WTC11 (cell line): Measurements from ENCODE around the gene VAC14. TPM values are rescaled to one million over a fixed set of nuclear protein-coding genes. Genes with fewer than 3 reads are reported as not detected.

Source experiments
- ATAC-seq: fragments of 200-7000 bp; cut with Tn5 transposase; 2 replicates; pipeline ENCODE4 v1.10.0; 2021; ENCODE audit warnings: mild to moderate bottlenecking, moderate library complexity
- CTCF ChIA-PET: fragments of 300-600 bp; sonication (Branson Sonifier 250); formaldehyde crosslinking; loops from one replicate; lab custom pipeline; 2021; ENCODE audit warnings: antibody characterized with exemption; lab: Charles Lee
- POLR2A ChIA-PET: fragments of 350-600 bp; sonication (Branson Sonifier 250); formaldehyde crosslinking; loops from one replicate; lab custom pipeline; 2021; ENCODE audit warnings: antibody characterized with exemption; lab: Charles Lee
- DNase-seq: peaks from one replicate; pipeline ENCODE4 v3.0.0; 2021; ENCODE audit warnings: low spot score
- H3K27ac Mint-ChIP-seq: 2 replicates; pipeline ENCODE4 v1.8.0; 2021; ENCODE audit warnings: mixed read lengths
- H3K27me3 Mint-ChIP-seq: 2 replicates; pipeline ENCODE4 v1.8.0; 2021; ENCODE audit warnings: low read depth, mild to moderate bottlenecking, moderate library complexity, mixed read lengths
- H3K36me3 Mint-ChIP-seq: 2 replicates; pipeline ENCODE4 v1.8.0; 2021; ENCODE audit warnings: mixed read lengths
- H3K4me1 Mint-ChIP-seq: 2 replicates; pipeline ENCODE4 v1.8.0; 2022; ENCODE audit warnings: mixed read lengths
- H3K4me3 Mint-ChIP-seq: 2 replicates; pipeline ENCODE4 v1.8.0; 2021; ENCODE audit warnings: mild to moderate bottlenecking, moderate library complexity, mixed read lengths
- H3K9me3 Mint-ChIP-seq: 2 replicates; pipeline ENCODE4 v1.8.0; 2021; ENCODE audit warnings: mixed read lengths
- CREM ChIP-seq: sonication (generic); formaldehyde crosslinking; IDR thresholded peaks from 2 replicates; pipeline ENCODE4 v1.8.1; 2022; ENCODE audit warnings: mild to moderate bottlenecking, missing genetic modification reagents, moderate library complexity
- E2F4 ChIP-seq: sonication (generic); formaldehyde crosslinking; IDR thresholded peaks from 2 replicates; pipeline ENCODE4 v1.8.1; 2022; ENCODE audit warnings: low read depth, mild to moderate bottlenecking, moderate library complexity, missing genetic modification reagents, borderline replicate concordance
- ETV6 ChIP-seq: sonication (generic); formaldehyde crosslinking; IDR thresholded peaks from 2 replicates; pipeline ENCODE4 v1.8.1; 2022; ENCODE audit warnings: mild to moderate bottlenecking, missing genetic modification reagents
- JUN ChIP-seq: sonication (generic); formaldehyde crosslinking; IDR thresholded peaks from 2 replicates; pipeline ENCODE4 v1.8.0; 2023; ENCODE audit warnings: mild to moderate bottlenecking, missing genetic modification reagents
- MAX ChIP-seq: sonication (generic); formaldehyde crosslinking; IDR thresholded peaks from 2 replicates; pipeline ENCODE4 v1.8.0; 2022; ENCODE audit warnings: mild to moderate bottlenecking, missing genetic modification reagents
- NR3C1 ChIP-seq: sonication (generic); formaldehyde crosslinking; conservative IDR thresholded peaks from 2 replicates; pipeline ENCODE4 v1.8.1; 2023; ENCODE audit warnings: low read depth, mild to moderate bottlenecking, missing genetic modification reagents
- PRDM15 ChIP-seq: sonication (generic); formaldehyde crosslinking; IDR thresholded peaks from 2 replicates; pipeline ENCODE4 v1.8.0; 2022; ENCODE audit warnings: missing genetic modification reagents
- RORB ChIP-seq: fragments of 250-450 bp; sonication (Bioruptor Pico); IDR thresholded peaks from 2 replicates; pipeline ENCODE4 v1.9.0; 2021; ENCODE audit warnings: mild to moderate bottlenecking
- SMAD4 ChIP-seq: sonication (generic); formaldehyde crosslinking; IDR thresholded peaks from 2 replicates; pipeline ENCODE4 v1.8.0; 2022; ENCODE audit warnings: mild to moderate bottlenecking, missing genetic modification reagents
- TEAD1 ChIP-seq: sonication (generic); formaldehyde crosslinking; IDR thresholded peaks from 2 replicates; pipeline ENCODE4 v1.8.0; 2022; ENCODE audit warnings: mild to moderate bottlenecking, missing genetic modification reagents
- USF2 ChIP-seq: sonication (generic); formaldehyde crosslinking; IDR thresholded peaks from 2 replicates; pipeline ENCODE4 v1.8.1; 2023; ENCODE audit warnings: mild to moderate bottlenecking, missing genetic modification reagents, moderate library complexity
- ZNF121 ChIP-seq: sonication (generic); formaldehyde crosslinking; IDR thresholded peaks from 2 replicates; pipeline ENCODE4 v1.8.0; 2023; ENCODE audit warnings: missing genetic modification reagents
- ZNF138 ChIP-seq: sonication (generic); formaldehyde crosslinking; conservative IDR thresholded peaks from 2 replicates; pipeline ENCODE4 v1.8.1; 2022; ENCODE audit warnings: mild to moderate bottlenecking, moderate library complexity, missing genetic modification reagents
- ZNF416 ChIP-seq: fragments of 250-450 bp; sonication (Bioruptor Pico); IDR thresholded peaks from 2 replicates; pipeline ENCODE4 v1.9.0; 2021; ENCODE audit warnings: mild to moderate bottlenecking, inconsistent platforms
- total RNA-seq: library from RNA; stranded (reverse); gene quantifications from 3 replicates; pipeline ENCODE4 v1.2.3, GENCODE V29; 2021
- TF ChIP-seq, protein P1 (sequence below): sonication (generic); formaldehyde crosslinking; IDR thresholded peaks from 2 replicates; pipeline ENCODE4 v1.8.1; 2023; ENCODE audit warnings: mild to moderate bottlenecking, moderate library complexity, missing genetic modification reagents
- TF ChIP-seq, protein P2 (sequence below): fragments of 250-450 bp; sonication (Bioruptor Pico); IDR thresholded peaks from 2 replicates; pipeline ENCODE4 v1.9.0; 2021; ENCODE audit warnings: moderate library complexity, mild to moderate bottlenecking, inconsistent platforms, borderline replicate concordance

Gene VAC14
- total RNA-seq, 1 experiment from 2014 or later: 60.1 TPM

- TF ChIP-seq, protein P1, sequence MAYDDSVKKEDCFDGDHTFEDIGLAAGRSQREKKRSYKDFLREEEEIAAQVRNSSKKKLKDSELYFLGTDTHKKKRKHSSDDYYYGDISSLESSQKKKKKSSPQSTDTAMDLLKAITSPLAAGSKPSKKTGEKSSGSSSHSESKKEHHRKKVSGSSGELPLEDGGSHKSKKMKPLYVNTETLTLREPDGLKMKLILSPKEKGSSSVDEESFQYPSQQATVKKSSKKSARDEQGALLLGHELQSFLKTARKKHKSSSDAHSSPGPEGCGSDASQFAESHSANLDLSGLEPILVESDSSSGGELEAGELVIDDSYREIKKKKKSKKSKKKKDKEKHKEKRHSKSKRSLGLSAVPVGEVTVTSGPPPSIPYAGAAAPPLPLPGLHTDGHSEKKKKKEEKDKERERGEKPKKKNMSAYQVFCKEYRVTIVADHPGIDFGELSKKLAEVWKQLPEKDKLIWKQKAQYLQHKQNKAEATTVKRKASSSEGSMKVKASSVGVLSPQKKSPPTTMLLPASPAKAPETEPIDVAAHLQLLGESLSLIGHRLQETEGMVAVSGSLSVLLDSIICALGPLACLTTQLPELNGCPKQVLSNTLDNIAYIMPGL (CRISPR knock-in tag): no peak
- no peak for TF ChIP-seq ZNF138 (CRISPR knock-in tag)
- no peak for TF ChIP-seq PRDM15
- TF ChIP-seq E2F4: no peak
- TF ChIP-seq RORB: no peak
- TF ChIP-seq, all 79 proteins: peak for 0
Measured at GRCh38 chr16:70696355-70696754, 104.6 kb downstream of the VAC14 start (continued).

DNA sequence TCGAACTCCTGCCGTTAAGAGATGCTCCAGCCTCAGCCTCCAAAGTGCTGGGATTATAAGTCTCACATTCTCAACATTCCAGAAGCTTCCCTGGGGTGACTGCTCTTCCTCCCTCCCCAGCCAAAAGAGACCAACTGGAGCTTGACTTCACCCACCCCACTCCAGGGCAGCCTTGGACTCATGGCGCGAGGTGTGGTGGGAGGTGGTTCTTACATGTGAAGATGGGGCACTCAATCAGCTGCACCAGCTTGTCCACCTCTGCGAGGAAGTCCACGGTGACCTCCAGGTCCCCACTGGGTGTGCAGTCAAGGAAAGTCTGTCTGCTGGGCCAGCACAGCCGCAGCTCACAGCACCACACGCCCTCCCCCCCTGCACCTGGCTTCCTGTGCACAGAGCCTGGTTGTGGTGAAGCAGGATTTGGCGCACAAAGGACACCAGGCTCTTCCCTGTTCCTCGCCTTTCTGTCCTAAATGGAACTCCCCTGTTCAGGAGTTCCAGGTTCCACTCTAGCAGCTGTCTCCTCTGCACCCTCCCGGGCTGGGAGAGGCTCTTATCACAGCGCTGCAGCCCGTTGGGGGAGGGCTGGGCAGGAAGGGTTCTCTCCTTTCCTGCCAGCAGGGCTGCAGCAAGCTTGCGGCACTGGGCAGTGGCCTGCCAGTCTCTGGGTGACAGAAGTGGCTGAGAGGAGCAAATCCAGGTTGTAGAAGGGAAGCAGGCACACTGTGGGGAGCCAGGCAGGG, 105.5 kb downstream of the VAC14 start:
- POLR2A ChIA-PET: interaction anchor here (1.4 kb wide), 1 partner anchor 8 kb away, joined by 4 read pairs; no protein-coding TSS in a partner anchor
- peaks cover 24% of the 10 kb centered on the region for H3K4me1 Mint-ChIP-seq
- TF ChIP-seq SMAD4 (CRISPR knock-in tag): no peak
- no peak for TF ChIP-seq ZNF416 (CRISPR knock-in tag)
- TF ChIP-seq, protein P2, sequence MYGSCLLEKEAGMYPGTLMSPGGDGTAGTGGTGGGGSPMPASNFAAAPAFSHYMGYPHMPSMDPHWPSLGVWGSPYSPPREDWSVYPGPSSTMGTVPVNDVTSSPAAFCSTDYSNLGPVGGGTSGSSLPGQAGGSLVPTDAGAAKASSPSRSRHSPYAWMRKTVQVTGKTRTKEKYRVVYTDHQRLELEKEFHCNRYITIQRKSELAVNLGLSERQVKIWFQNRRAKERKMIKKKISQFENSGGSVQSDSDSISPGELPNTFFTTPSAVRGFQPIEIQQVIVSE (CRISPR knock-in tag): no peak
- no peak for TF ChIP-seq NR3C1 (CRISPR knock-in tag)
- TF ChIP-seq TEAD1 (CRISPR knock-in tag): no peak
- TF ChIP-seq ETV6 (CRISPR knock-in tag): no peak
- no peak for TF ChIP-seq JUN
- TF ChIP-seq MAX (CRISPR knock-in tag): no peak
- no peak for TF ChIP-seq CREM (CRISPR knock-in tag)
- no peak for TF ChIP-seq RORB
- TF ChIP-seq ZNF121: no peak
- TF ChIP-seq USF2 (CRISPR knock-in tag): no peak
- H3K9me3 Mint-ChIP-seq: no peaks in the 10 kb centered on the region
- peak overlapping the region; percentile 95 for H3K27ac Mint-ChIP-seq
- no peak overlapping the region; the same call in 1 of the 2 replicates for H3K4me3 Mint-ChIP-seq
- no peak for DNase-seq
- peaks cover 2% of the 10 kb centered on the region; the same call in 1 of the 2 replicates for H3K36me3 Mint-ChIP-seq
- CTCF ChIA-PET: interaction anchor here (0.6 to 2.5 kb wide), 11 partner anchors 8 to 444 kb away, joined by 3 to 15 read pairs (median 6); partner anchors contain the start of gene EXOSC6
- ATAC-seq: peak; percentile 10
- H3K27me3 Mint-ChIP-seq: no peaks in the 10 kb centered on the region
